HK-2 (cell line): ENCODE measurements around the gene MBD4.
A peak's percentile ranks its signal among the peaks of the same experiment; 100 is the strongest.
"Not testable (repeated sequence)": the region's sequence is repeated elsewhere in the genome, so short reads cannot be mapped to it uniquely, and the experiment has no call there.

Experiments
- DNase-seq: peaks from one replicate; pipeline ENCODE4 v3.0.0-alpha.2; 2018; ENCODE audit not compliant: unreplicated experiment

Gene MBD4

GRCh38 chr3:129410971-129411370 is 28.8 kb downstream of the MBD4 start:
- DNase-seq: no peak

GRCh38 chr3:129409541-129409940 is 30.2 kb downstream of the MBD4 start:
- no peak for DNase-seq

GRCh38 chr3:129404610-129405009 is 35.1 kb downstream of the MBD4 start:
- DNase-seq: no peak

- no peak for DNase-seq
Observed at GRCh38 chr3:129404130-129404529, 35.6 kb downstream of the MBD4 start.

- no peak for DNase-seq
Observed at GRCh38 chr3:129403450-129403849, 36.3 kb downstream of the MBD4 start.

- DNase-seq: no peak
Observed at GRCh38 chr3:129402616-129403015, 37.1 kb downstream of the MBD4 start.

- DNase-seq: no peak
Observed at GRCh38 chr3:129402210-129402609, 37.5 kb downstream of the MBD4 start.

- peak; percentile 37 for DNase-seq
Observed at GRCh38 chr3:129399895-129400357, 39.8 kb downstream of the MBD4 start.

GRCh38 chr3:129399145-129399894 is 40.4 kb downstream of the MBD4 start:
- DNase-seq: peak; percentile 78

GRCh38 chr3:129398803-129399144 is 41.0 kb downstream of the MBD4 start:
- peak; percentile 31 for DNase-seq

- DNase-seq: not testable (repeated sequence)
Observed at GRCh38 chr3:129393760-129394564, 45.8 kb downstream of the MBD4 start.

GRCh38 chr3:129393271-129393670 is 46.5 kb downstream of the MBD4 start:
- DNase-seq: no peak

GRCh38 chr3:129392106-129392887 is 47.5 kb downstream of the MBD4 start:
- not testable (repeated sequence) for DNase-seq

GRCh38 chr3:129391583-129391982 is 48.2 kb downstream of the MBD4 start:
- not testable (repeated sequence) for DNase-seq

- DNase-seq: no peak
Observed at GRCh38 chr3:129389572-129389937, 50.2 kb downstream of the MBD4 start.

GRCh38 chr3:129388791-129389571 is 50.8 kb downstream of the MBD4 start:
- not testable (repeated sequence) for DNase-seq

GRCh38 chr3:129387487-129387886 is 52.3 kb downstream of the MBD4 start:
- no peak for DNase-seq

- DNase-seq: no peak
Observed at GRCh38 chr3:129386984-129387383, 52.8 kb downstream of the MBD4 start.

GRCh38 chr3:129385507-129385906 is 54.2 kb downstream of the MBD4 start:
- DNase-seq: not testable (repeated sequence)

GRCh38 chr3:129384594-129385323 is 55.0 kb downstream of the MBD4 start:
- no peak for DNase-seq

GRCh38 chr3:129384103-129384502 is 55.6 kb downstream of the MBD4 start:
- not testable (repeated sequence) for DNase-seq
